Measurements from ENCODE around the gene RING1.

DNA sequence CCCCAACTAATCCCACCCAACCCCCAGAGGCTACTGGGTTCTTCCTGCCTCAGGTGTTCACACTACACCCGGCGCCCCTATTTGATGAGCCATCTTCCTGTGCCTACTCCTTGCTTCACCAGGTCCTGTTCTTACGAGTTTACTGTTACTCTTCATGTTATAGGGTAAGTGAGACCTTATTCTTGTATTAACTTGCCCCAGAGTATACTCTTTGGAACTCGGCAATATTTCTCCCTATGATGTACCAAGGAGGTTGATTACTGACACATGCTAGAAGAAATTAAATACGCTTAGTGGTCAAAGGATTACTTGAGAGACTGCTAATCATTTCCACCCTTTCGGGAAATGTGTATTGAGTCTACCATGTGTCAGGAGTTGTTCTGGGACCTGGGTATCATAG, 8.9 kb downstream of the RING1 start:
- no peak for TF ChIP-seq POLR2AphosphoS5 (IDR thresholded peaks at IDR 0.05; ENCODE audit: low read depth, low read length)
- no peak for TF ChIP-seq POLR2A (IDR thresholded peaks at IDR 0.05; ENCODE audit: low read depth, low read length)
- no peak for TF ChIP-seq SPI1 (IDR thresholded peaks at IDR 0.05; ENCODE audit: low read depth, low read length)
- TF ChIP-seq TAF1 (IDR thresholded peaks at IDR 0.05; ENCODE audit: low read depth, low read length) = no peak

All from GM12891 (cell line).